ENCODE results near the gene SPATC1L. TPM values are rescaled to one million over a fixed set of nuclear protein-coding genes. Genes with fewer than 3 reads are reported as not detected.
A peak's percentile ranks its signal among the peaks of the same experiment; 100 is the strongest.

SPATC1L gene
- total RNA-seq, 1 experiment from 2014 or later: 22.3 TPM

DNA sequence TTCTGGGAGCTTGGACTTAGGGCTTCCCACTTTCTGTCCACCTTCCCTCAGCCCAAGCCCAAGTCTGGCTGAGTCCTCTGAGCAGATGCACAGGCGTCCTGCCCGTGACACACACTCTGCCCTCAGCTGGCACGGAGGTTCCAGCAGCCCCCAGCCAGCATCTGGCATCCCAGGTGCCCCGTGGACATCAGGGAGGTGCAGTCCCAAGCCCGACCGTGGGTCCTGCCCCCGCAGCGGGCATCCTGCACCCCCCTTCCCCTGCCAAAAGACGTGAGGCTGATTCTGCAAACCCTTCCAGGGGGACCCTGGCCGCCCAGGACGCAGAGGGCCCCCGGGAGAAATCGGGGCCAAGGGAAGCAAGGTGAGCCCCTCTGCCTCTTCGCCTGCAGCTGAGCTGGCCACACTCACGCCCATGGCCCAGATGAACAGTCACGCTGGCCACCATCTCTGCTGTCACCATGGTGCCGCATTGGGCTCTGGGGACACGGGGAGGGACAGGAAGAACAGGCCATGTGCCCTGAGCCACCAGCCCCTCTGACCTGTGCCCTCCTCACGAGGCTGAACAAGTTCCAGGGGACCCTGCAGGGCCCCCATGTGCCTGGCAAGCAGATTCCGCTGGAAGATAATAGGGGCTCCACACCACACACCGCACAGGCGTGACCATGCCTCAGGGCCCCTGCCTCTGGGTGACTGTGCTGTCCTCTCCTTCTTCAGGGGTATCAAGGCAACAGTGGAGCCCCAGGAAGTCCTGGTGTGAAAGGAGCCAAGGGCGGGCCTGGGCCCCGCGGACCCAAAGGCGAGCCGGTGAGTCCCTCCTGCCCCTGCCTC is 65.7 kb downstream of the SPATC1L start:
- Histone ChIP-seq H3K9me3 (replicated peaks) (no peaks in the 10 kb centered on the region), H3K27ac (no peak overlapping the region), H3K4me1 (no peaks in the 10 kb centered on the region), H3K27me3 (no peaks in the 10 kb centered on the region), H3K36me3 (no peaks in the 10 kb centered on the region), H3K4me3 (no peak overlapping the region)
- DNase-seq: peak in 1 of 2 experiments; percentile 1

- peak in 1 of 2 experiments; percentile 1 for DNase-seq
- Histone ChIP-seq H3K4me3 (no peak overlapping the region), H3K36me3 (no peaks in the 10 kb centered on the region), H3K9me3 (replicated peaks) (no peaks in the 10 kb centered on the region), H3K27ac (no peak overlapping the region), H3K4me1 (no peaks in the 10 kb centered on the region), H3K27me3 (no peaks in the 10 kb centered on the region)
Observed at GRCh38 chr21:46117586-46118315, 66.5 kb downstream of the SPATC1L start.

GRCh38 chr21:46116776-46117585 is 67.3 kb downstream of the SPATC1L start:
- H3K4me1 ChIP-seq: no peaks in the 10 kb centered on the region
- no peaks in the 10 kb centered on the region for H3K27me3 ChIP-seq
- peak; percentile 11 to 14 for DNase-seq
- no peaks in the 10 kb centered on the region for H3K9me3 ChIP-seq (replicated peaks)
- H3K36me3 ChIP-seq: no peaks in the 10 kb centered on the region
- H3K4me3 ChIP-seq: no peak overlapping the region
- no peak overlapping the region for H3K27ac ChIP-seq

GRCh38 chr21:46116189-46116775 is 68.0 kb downstream of the SPATC1L start:
- Histone ChIP-seq H3K36me3 (no peaks in the 10 kb centered on the region), H3K27ac (no peak overlapping the region), H3K27me3 (no peaks in the 10 kb centered on the region), H3K4me3 (no peak overlapping the region), H3K4me1 (no peaks in the 10 kb centered on the region), H3K9me3 (replicated peaks) (no peaks in the 10 kb centered on the region)
- DNase-seq: peak in 1 of 2 experiments; percentile 1

DNA sequence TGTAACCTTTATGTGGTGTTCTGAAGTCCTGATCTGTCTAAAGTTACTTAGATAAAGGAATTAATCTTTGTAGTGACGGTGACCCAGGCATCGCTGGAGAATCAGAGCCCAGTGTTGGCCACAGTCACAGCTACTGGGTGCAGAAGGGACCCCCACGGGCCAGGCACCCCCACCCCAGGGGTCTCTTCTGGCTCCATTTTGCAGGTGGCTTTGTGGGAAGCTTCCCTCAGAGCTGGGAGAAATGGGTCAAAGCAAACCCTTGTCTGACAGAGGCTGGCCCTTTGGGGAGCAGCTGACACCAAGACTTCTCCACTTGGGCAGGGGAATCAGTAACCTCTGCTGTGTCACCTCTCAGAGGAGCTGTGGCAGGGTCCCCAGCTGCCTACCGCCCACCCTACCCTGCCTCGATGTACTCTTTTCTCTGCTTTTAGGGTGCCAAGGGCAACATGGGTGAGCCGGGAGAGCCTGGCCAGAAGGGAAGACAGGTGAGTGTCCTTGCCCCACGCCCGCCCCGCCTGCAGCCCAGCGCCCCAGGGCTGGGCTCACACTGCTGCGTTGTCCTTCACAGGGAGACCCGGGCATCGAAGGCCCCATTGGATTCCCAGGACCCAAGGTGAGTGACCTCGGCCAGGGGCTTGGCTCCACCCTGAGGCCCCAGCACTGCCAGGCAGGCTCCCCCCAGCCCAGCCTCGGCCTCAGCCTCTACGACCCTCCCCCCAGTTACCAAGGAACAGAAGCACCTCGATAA is 68.6 kb downstream of the SPATC1L start:
- Histone ChIP-seq H3K27me3 (no peaks in the 10 kb centered on the region), H3K36me3 (no peaks in the 10 kb centered on the region), H3K4me1 (no peaks in the 10 kb centered on the region), H3K4me3 (no peak overlapping the region), H3K9me3 (replicated peaks) (no peaks in the 10 kb centered on the region), H3K27ac (no peak overlapping the region)
- DNase-seq: peak in 1 of 2 experiments; percentile 0

- Histone ChIP-seq H3K27me3 (no peaks in the 10 kb centered on the region), H3K4me3 (no peak overlapping the region), H3K9me3 (replicated peaks) (no peaks in the 10 kb centered on the region), H3K4me1 (no peaks in the 10 kb centered on the region), H3K27ac (no peak overlapping the region), H3K36me3 (no peaks in the 10 kb centered on the region)
- peak in 1 of 2 experiments; percentile 2 for DNase-seq
Observed at GRCh38 chr21:46114963-46115362, 69.3 kb downstream of the SPATC1L start.

- no peaks in the 10 kb centered on the region for H3K27me3 ChIP-seq
- no peak overlapping the region for H3K4me3 ChIP-seq
- DNase-seq: peak in 1 of 2 experiments; percentile 0
- H3K27ac ChIP-seq: no peak overlapping the region
- H3K9me3 ChIP-seq (replicated peaks): no peaks in the 10 kb centered on the region
- H3K36me3 ChIP-seq: no peaks in the 10 kb centered on the region
- no peaks in the 10 kb centered on the region for H3K4me1 ChIP-seq
Observed at GRCh38 chr21:46113497-46114176, 70.6 kb downstream of the SPATC1L start.

GRCh38 chr21:46112725-46113215 is 71.5 kb downstream of the SPATC1L start:
- Histone ChIP-seq H3K9me3 (replicated peaks) (no peaks in the 10 kb centered on the region), H3K36me3 (no peaks in the 10 kb centered on the region), H3K27ac (no peak overlapping the region), H3K4me1 (no peaks in the 10 kb centered on the region), H3K4me3 (no peak overlapping the region), H3K27me3 (no peaks in the 10 kb centered on the region)
- DNase-seq: peak in 1 of 2 experiments; percentile 0

DNA sequence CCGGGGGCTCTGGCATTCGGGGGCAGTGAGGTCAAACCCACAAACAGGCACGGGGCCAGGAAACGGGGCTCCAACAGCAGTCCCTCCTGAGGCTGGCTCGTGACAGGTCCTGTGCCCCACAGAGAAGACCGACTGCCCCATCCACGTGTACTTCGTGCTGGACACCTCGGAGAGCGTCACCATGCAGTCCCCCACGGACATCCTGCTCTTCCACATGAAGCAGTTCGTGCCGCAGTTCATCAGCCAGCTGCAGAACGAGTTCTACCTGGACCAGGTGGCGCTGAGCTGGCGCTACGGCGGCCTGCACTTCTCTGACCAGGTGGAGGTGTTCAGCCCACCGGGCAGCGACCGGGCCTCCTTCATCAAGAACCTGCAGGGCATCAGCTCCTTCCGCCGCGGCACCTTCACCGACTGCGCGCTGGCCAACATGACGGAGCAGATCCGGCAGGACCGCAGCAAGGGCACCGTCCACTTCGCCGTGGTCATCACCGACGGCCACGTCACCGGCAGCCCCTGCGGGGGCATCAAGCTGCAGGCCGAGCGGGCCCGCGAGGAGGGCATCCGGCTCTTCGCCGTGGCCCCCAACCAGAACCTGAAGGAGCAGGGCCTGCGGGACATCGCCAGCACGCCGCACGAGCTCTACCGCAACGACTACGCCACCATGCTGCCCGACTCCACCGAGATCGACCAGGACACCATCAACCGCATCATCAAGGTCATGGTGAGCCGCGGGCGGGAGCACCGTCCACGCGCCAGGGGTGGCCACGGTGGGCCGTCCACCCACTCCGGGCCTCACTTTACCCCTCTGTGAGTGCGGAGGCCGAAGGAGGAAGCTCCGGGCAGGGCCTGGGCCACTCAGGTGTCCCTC is 72.2 kb downstream of the SPATC1L start:
- Histone ChIP-seq H3K36me3 (no peaks in the 10 kb centered on the region), H3K27ac (no peak overlapping the region), H3K27me3 (no peaks in the 10 kb centered on the region), H3K4me1 (no peaks in the 10 kb centered on the region), H3K9me3 (replicated peaks) (no peaks in the 10 kb centered on the region), H3K4me3 (no peak overlapping the region)
- peak in 1 of 2 experiments; percentile 1 for DNase-seq

- H3K9me3 ChIP-seq (replicated peaks): no peaks in the 10 kb centered on the region
- H3K4me1 ChIP-seq: no peaks in the 10 kb centered on the region
- no peaks in the 10 kb centered on the region for H3K27me3 ChIP-seq
- H3K27ac ChIP-seq: no peak overlapping the region
- no peak overlapping the region for H3K4me3 ChIP-seq
- peak in 1 of 2 experiments; percentile 0 for DNase-seq
- H3K36me3 ChIP-seq: no peaks in the 10 kb centered on the region
Observed at GRCh38 chr21:46111193-46111571, 73.1 kb downstream of the SPATC1L start.
